OCI-LY7 (cell line): Measurements from ENCODE around the gene CGN. TPM values are rescaled to one million over a fixed set of nuclear protein-coding genes. Genes with fewer than 3 reads are reported as not detected.

ENCODE experiments used
- BruUV-seq: library from RNA; stranded (reverse); fragments of 400-500 nt; replicated peaks from 2 replicates; lab custom pipeline; 2021; lab: Mats Ljungman, UMichigan
- CTCF ChIA-PET: fragments of 300-600 bp; sonication (Branson Sonifier 250); formaldehyde crosslinking; loops from one replicate; lab custom pipeline; 2022; ENCODE audit warnings: antibody characterized with exemption; ENCODE audit not compliant: unreplicated experiment; lab: Charles Lee
- POLR2A ChIA-PET: fragments of 300-600 bp; sonication (Branson Sonifier 250); formaldehyde crosslinking; loops from one replicate; lab custom pipeline; 2022; ENCODE audit warnings: antibody characterized with exemption; lab: Charles Lee
- DNase-seq: peaks from one replicate; pipeline ENCODE4 v3.0.0-alpha.2; 2015; ENCODE audit warnings: low spot score
- H2AFZ ChIP-seq: fragments of 200-600 bp; sonication (generic), shearing (Covaris generic); 2 replicates; pipeline ENCODE4 v1.6.1; 2014; ENCODE audit warnings: mild to moderate bottlenecking, antibody characterized with exemption, low read length, moderate library complexity
- H3K27ac ChIP-seq: fragments of 200-600 bp; sonication (generic); 2 replicates; pipeline ENCODE4 v1.5.1; 2014; ENCODE audit warnings: mixed run types, low read depth, mild to moderate bottlenecking, moderate library complexity, low read length, inconsistent platforms; ENCODE audit not compliant: poor library complexity, severe bottlenecking
- H3K36me3 ChIP-seq: fragments of 200-600 bp; sonication (generic); 2 replicates; pipeline ENCODE4 v1.6.1; 2014; ENCODE audit warnings: mild to moderate bottlenecking, antibody characterized with exemption, low read length, moderate library complexity, mixed read lengths; ENCODE audit not compliant: insufficient read depth
- H3K4me1 ChIP-seq: fragments of 200-600 bp; sonication (generic); 2 replicates; pipeline ENCODE4 v1.5.1; 2014; ENCODE audit warnings: mild to moderate bottlenecking, low read length; ENCODE audit not compliant: insufficient read depth, poor library complexity, severe bottlenecking
- H3K4me2 ChIP-seq: fragments of 200-600 bp; sonication (generic); 2 replicates; pipeline ENCODE4 v1.6.1; 2014; ENCODE audit warnings: mild to moderate bottlenecking, low read length
- H3K4me3 ChIP-seq: fragments of 200-600 bp; sonication (generic); 2 replicates; pipeline ENCODE4 v1.5.1; 2014; ENCODE audit warnings: mild to moderate bottlenecking, low read depth, low read length; ENCODE audit not compliant: poor library complexity, severe bottlenecking
- H3K79me2 ChIP-seq: fragments of 200-600 bp; sonication (generic); 2 replicates; pipeline ENCODE4 v1.6.1; 2016; ENCODE audit warnings: low read depth, mild to moderate bottlenecking, low read length, moderate library complexity, mixed read lengths; ENCODE audit not compliant: insufficient read depth
- H3K9me2 ChIP-seq: fragments of 200-600 bp; sonication (generic); 2 replicates; pipeline ENCODE4 v1.6.1; 2016; ENCODE audit warnings: mild to moderate bottlenecking, low read length, mixed read lengths; ENCODE audit not compliant: insufficient read depth
- H3K9me3 ChIP-seq: fragments of 200-600 bp; sonication (generic); 2 replicates; pipeline ENCODE4 v1.6.1; 2014; ENCODE audit warnings: mild to moderate bottlenecking, mixed run types, low read length, mixed read lengths
- H4K20me1 ChIP-seq: fragments of 200-600 bp; sonication (generic); 2 replicates; pipeline ENCODE4 v1.6.1; 2014; ENCODE audit warnings: mild to moderate bottlenecking, antibody characterized with exemption, low read length, moderate library complexity, mixed read lengths; ENCODE audit not compliant: insufficient read depth
- EZH2phosphoT487 ChIP-seq: fragments of 200-600 bp; sonication (generic); IDR thresholded peaks from 2 replicates; pipeline ENCODE4 v1.6.1; 2018; ENCODE audit warnings: low read depth, borderline replicate concordance, mild to moderate bottlenecking, mixed run types, antibody characterized with exemption, low read length, moderate library complexity, mixed read lengths
- intact Hi-C: fragments of 100-400 bp; cut with micrococcal nuclease; formaldehyde crosslinking; loops from one replicate; pipeline ENCODE4 v1.10.0; 2022; ENCODE audit not compliant: unreplicated experiment
- total RNA-seq, 2 experiments: library from RNA; depleted of rRNA in 1 of 2; stranded (reverse); fragments of >200 nt in 1 of 2; shearing (Covaris generic) in 1 of 2; gene quantifications; 2 replicates each; pipeline ENCODE4 v1.2.3, GENCODE V29; 2014 to 2022
- TF ChIP-seq, protein P1 (sequence below): fragments of 200-600 bp; sonication (generic); conservative IDR thresholded peaks from 2 replicates; pipeline ENCODE4 v1.5.1; 2014; ENCODE audit warnings: mild to moderate bottlenecking, antibody characterized with exemption, low read length, moderate library complexity, mixed read lengths

Gene CGN
- total RNA-seq, 2 experiments from 2014 or later, result 1.7 to 5.5 TPM

DNA sequence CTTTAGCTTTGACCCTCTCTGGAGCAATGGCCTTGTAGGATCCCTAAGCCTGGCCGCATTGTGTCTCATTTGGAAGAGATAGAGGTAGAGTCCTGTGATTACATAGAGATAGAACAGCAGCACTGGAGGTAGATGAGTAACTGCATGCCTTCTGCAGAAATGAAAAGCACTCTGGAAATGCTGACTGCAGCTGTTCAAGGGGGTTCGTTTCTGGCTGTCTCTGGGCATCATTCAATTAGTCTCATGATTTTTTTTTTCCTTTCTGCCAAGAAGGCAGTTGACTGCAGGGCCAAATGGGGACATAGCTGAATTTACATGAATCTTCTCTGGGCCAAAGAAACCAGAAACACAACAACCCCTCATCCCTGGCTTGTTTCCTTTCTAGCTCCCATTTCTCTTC is 72.6 kb downstream of the CGN start:
- intact Hi-C loops, result no loop called here
- no peaks in the 10 kb centered on the region for H3K9me3 ChIP-seq
- TF ChIP-seq, protein P1, sequence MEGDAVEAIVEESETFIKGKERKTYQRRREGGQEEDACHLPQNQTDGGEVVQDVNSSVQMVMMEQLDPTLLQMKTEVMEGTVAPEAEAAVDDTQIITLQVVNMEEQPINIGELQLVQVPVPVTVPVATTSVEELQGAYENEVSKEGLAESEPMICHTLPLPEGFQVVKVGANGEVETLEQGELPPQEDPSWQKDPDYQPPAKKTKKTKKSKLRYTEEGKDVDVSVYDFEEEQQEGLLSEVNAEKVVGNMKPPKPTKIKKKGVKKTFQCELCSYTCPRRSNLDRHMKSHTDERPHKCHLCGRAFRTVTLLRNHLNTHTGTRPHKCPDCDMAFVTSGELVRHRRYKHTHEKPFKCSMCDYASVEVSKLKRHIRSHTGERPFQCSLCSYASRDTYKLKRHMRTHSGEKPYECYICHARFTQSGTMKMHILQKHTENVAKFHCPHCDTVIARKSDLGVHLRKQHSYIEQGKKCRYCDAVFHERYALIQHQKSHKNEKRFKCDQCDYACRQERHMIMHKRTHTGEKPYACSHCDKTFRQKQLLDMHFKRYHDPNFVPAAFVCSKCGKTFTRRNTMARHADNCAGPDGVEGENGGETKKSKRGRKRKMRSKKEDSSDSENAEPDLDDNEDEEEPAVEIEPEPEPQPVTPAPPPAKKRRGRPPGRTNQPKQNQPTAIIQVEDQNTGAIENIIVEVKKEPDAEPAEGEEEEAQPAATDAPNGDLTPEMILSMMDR, result no peak
- TF ChIP-seq EZH2phosphoT487, result no peak
- no peak overlapping the region for H2AFZ ChIP-seq
- H3K79me2 ChIP-seq, result no peaks in the 10 kb centered on the region; the same call in 1 of the 2 replicates
- H3K4me2 ChIP-seq, result no peak overlapping the region
- POLR2A ChIA-PET, result interaction anchor here (1.4 kb wide), 1 partner anchor 10 kb away, joined by 3 read pairs; no protein-coding TSS in a partner anchor
- H3K27ac ChIP-seq, result no peak overlapping the region
- DNase-seq, result no peak
- CTCF ChIA-PET, result no interaction called here
- no peaks in the 10 kb centered on the region for H3K9me2 ChIP-seq
- BruUV-seq, result no TSS peak
- no peaks in the 10 kb centered on the region for H3K4me1 ChIP-seq
- no peak overlapping the region for H3K4me3 ChIP-seq
- no peaks in the 10 kb centered on the region for H4K20me1 ChIP-seq
- no peaks in the 10 kb centered on the region for H3K36me3 ChIP-seq

DNA sequence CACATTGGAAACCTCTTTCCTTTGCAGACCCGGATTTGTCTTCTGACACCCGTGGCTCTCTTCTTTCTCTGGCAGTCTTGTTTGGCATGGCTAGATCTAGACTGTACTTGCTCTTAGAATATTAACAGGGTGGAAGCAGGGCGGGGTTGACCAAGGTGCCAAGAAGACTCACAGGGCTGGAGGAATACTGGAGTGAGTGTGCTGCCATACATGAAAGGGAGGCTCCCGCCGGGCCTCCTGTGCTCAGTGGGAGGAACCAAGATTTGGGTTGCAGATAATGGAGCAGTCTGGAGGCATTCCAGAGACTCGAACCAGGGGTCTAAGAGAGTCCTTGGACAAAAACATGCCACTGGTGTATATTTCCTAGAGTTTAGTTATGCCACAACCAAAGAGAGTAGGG is 73.1 kb downstream of the CGN start:
- Histone ChIP-seq H3K27ac (no peak overlapping the region), H2AFZ (no peak overlapping the region), H3K4me2 (no peak overlapping the region), H3K9me3 (no peaks in the 10 kb centered on the region), H4K20me1 (no peaks in the 10 kb centered on the region), H3K9me2 (no peaks in the 10 kb centered on the region), H3K4me1 (no peaks in the 10 kb centered on the region), H3K36me3 (no peaks in the 10 kb centered on the region), H3K4me3 (no peak overlapping the region), H3K79me2 (no peaks in the 10 kb centered on the region; the same call in 1 of the 2 replicates)
- intact Hi-C loops, result no loop called here
- no peak for TF ChIP-seq EZH2phosphoT487
- TF ChIP-seq, protein P1, result no peak
- CTCF ChIA-PET, result no interaction called here
- BruUV-seq, result no TSS peak
- POLR2A ChIA-PET, result interaction anchor here (1.4 kb wide), 1 partner anchor 9 kb away, joined by 3 read pairs; no protein-coding TSS in a partner anchor
- DNase-seq, result no peak

DNA sequence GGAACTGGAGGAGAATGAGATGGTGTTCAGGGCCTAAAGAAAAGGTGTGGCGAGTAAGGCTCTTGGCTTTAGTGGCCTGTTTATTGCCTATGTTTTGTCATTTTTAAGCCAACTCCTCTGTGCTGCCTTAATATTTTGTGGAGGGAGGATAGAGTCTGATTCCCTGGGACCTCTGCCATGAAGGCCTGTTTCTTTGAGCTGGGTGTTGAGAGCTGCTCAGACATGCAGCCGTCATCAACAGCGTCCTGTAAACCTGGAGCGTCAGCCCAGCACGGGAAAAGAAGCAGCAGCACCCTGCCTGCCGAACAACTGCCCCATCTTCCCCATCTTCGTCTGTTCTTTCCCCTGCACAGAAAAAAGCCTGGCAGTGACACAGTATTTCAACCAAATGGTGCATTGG is 73.6 kb downstream of the CGN start:
- no peak for TF ChIP-seq EZH2phosphoT487
- TF ChIP-seq, protein P1, result no peak
- no peak overlapping the region for H3K4me2 ChIP-seq
- CTCF ChIA-PET, result no interaction called here
- no peaks in the 10 kb centered on the region for H4K20me1 ChIP-seq
- H3K9me3 ChIP-seq, result no peaks in the 10 kb centered on the region
- H3K4me3 ChIP-seq, result no peak overlapping the region
- H3K9me2 ChIP-seq, result no peaks in the 10 kb centered on the region
- no peak for DNase-seq
- no TSS peak for BruUV-seq
- H3K4me1 ChIP-seq, result no peaks in the 10 kb centered on the region
- no peak overlapping the region for H3K27ac ChIP-seq
- POLR2A ChIA-PET, result no interaction called here
- no peaks in the 10 kb centered on the region; the same call in 1 of the 2 replicates for H3K79me2 ChIP-seq
- intact Hi-C loops, result no loop called here
- no peak overlapping the region for H2AFZ ChIP-seq
- H3K36me3 ChIP-seq, result no peaks in the 10 kb centered on the region
